Activated T-helper 1 cell treated with anti-CD3 and anti-CD28 coated beads, Interleukin-2, amount 50 U/mL, for 16 hours (primary cell): ENCODE data around the gene PNLIPRP1.

Experiments
- DNase-seq, 2 donors: peaks; one replicate each; pipeline ENCODE4 v3.0.0-alpha.2; 2020; ENCODE audit warnings: low read depth in 1 of 2, low spot score in 1 of 2

Gene PNLIPRP1

DNA sequence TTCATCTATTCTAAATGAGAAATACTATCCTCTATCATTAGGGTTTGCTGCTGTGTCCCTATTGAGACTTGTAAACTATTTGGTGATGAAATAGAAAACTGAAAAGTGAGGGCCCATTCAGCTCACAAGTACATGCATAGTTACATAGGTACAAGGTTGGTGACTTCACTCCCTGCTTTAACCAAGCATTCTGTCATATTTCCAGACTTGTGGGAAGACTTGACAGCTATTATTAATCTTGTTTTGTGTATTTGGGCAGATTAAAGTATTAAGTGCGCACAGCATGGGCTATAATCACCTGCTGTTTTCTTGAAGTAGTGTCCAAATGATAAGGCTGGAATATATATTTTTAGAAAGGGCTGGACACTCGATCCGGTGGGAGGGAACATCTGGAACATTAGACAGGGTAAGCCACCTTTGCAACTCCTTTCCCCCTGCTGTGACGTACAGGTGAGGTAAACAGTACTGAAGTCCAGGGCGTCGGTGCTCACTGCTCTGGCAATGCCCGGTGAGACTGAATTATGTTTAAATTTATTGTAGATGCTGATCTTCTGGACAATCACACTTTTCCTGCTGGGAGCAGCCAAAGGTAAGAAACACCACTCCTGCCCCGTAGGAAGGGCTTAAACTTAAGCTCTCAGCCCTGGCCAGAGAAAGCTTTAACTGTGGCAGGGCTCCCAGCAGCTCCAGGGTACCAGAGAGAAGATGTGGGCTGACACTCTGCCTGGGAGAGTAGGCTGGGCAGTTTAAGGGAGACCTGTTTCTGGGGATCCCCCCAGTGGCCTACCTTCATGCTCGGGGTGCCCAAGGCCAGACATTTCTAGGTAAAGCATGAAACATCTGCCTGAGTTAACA, at the start of gene PNLIPRP1:
Gene PNLIPRP1 (plus strand): TSS at position 370 of the 855 bp plus-strand sequence. CDS start 171 bp downstream, at position 541.
- no peak for DNase-seq

DNA sequence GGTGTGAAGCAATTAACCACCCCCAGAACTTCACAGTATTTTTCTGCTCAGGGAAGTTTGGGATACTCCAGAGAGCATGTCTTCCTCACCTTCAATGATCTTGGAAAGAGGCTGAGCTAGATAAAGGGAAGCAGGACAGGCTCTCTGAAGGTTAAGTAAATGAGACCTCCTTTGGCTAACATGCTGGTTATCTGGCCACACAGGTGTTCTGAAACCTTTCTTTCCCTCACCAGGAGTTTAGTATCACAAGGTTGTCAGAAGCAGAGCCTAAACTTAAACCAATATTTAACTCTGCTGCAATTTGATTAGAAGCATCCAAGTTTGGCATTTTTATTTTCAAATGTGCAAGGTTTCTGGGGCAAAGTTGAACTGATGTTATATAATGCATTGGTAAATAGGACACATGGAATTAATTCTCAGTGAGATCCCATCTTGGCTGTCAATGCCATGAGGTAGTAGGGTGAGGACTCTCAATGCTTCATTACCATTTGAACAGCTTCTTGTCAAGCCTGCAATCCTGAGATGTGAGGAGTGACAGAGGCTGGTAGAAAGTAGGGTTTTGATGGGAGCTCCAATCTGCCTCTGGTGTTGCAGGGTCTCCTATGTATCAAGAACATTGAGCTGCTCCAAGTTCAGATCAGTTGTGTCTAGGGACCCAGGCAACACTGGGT, 48.6 kb upstream of the PNLIPRP1 start:
- DNase-seq = no peak

DNA sequence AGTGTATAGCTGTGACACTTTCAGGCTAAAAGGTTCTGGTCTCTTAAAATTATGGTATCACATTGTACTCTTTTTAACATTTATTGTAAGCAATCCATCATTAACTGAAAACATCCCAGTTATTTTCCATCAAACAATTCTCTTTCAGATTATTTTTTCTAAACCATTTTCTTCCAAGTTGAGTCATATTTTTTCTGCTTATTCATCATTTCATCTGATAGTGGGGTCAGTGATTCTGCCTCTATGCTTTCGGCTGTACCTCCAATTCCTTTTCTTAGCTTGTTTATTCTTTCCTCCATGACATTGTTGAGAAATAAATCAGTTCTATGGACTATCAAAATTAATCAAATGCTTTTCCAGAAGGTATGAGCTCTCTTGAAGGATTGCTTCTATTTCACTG, 45.6 kb upstream of the PNLIPRP1 start:
- DNase-seq = no peak

DNA sequence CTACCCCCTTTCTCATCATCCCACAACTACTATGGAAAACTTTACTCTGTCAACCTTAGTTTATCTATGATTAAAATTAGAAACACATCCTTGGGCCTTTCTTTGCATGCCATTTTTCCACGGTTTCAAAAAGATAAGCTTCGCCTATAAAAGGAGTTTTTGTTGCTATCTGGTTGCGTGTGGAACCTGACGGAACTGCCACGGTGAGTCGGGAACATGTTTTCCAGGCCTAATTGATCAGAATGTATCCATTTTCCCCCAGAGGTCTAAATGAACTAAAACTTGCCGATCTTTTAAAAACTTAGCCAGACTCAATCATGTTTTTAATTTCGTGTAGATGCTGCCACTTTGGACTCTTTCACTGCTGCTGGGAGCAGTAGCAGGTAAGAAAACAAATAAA, 45.0 kb upstream of the PNLIPRP1 start, which contains the start of gene PNLIP:
Gene PNLIP (plus strand): TSS at position 176 of the 400 bp plus-strand sequence. CDS start 162 bp downstream, at position 338.
- DNase-seq = no peak

DNA sequence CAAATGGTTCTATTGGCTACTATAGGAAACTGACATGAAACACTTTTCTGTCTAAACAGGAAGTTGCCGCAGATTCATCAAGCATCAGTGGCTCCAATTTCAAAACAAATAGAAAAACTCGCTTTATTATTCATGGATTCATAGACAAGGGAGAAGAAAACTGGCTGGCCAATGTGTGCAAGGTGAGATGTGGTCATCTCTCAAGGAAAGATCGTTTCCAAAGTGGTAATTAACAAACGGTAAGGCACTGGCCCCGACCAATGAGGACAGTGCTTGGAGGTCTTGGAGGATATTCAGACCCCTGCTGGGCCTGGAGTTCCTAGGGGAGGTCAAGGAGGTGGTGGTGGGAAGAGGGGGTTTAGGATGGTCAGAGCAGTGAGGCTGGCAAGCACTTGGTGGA, 42.5 kb upstream of the PNLIPRP1 start:
- no peak for DNase-seq

DNA sequence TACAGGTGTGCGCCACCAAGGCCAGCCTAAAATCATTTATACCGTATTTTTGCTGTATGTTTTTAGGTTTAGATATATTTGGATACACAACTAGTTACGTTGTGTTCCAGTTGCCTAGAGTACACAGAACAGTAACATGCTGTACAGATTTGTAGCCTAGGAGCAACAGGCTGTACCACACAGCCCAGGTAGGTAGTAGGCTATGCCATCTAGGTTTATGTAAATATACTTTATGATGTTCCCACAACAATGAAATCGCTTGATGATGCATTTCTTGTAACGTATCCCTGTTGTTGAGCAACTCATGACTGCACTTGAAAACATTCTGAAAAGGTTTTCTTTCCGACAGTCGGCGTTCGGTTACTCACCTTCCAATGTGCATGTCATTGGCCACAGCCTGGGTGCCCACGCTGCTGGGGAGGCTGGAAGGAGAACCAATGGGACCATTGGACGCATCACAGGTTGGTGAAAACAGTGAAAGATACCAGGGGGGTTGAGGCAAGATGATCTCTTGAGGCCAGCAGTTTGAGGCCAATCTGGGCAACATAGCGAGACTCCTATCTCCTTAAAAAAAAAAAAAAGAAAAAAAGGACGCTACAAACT, 37.3 kb upstream of the PNLIPRP1 start:
- DNase-seq = no peak

DNA sequence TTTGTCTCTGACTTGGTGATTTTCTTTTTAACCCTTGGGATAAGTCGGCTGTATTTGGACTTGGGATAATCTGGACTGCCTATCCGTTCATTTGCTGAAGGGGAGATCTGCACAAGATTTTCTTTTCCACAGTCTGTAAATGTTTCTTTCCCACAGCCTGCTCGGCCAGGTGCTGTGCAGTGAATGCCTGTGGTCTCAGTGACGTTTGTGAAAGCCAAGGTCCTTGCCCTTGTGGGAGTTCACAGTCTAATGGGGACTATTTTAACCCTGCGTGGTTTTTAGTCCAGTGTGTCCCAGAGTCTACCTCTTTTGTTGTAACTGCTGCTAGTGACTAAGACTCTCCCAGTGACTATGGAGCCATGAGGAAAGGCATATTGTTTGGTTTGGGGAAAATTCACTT, 36.1 kb upstream of the PNLIPRP1 start:
- no peak for DNase-seq

- DNase-seq = no peak
These were observed 34.9 kb upstream of the PNLIPRP1 start for GRCh38 chr10:116555880-116556279.

GRCh38 chr10:116557305-116557880, 33.4 kb upstream of the PNLIPRP1 start:
- no peak for DNase-seq

DNA sequence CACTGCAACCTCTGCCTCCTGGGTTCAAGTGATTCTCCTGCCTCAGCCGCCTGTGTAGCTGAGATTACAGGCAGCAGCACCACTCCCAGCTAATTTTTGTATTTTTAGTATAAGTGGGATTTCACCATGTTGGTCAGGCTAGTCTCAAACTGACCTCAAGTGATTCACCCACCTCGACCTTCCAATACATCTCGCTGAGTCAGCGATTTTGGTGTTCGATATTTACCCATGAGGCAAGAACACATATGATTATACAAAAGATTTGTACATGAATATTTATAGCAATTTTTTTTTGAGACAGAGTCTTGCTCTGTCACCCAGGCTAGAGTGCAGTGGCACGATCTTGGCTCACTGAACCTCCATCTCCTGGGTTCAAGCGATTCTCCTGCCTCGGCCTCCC, 25.2 kb upstream of the PNLIPRP1 start:
- no peak for DNase-seq

DNA sequence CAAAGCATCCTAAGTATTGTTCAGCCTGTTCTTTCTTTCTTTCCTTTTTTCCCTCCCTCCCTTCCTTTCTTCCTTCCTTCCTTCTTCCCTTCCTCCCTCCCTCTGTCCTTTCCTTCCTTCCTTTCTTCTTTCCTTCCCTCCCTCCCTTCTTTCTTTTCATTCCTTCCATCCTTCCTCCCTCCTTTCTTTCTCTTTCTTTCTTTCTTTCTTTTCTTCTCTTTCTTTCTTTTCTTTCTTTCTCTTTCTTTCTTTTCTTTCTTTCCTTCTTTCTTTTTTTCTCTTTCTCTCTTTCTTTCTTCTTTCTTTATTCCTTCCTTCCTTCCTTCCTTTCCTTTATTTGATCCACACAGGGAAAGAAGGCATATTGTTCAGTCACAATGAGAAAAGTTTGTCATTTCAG, 23.8 kb upstream of the PNLIPRP1 start:
- no peak for DNase-seq

DNA sequence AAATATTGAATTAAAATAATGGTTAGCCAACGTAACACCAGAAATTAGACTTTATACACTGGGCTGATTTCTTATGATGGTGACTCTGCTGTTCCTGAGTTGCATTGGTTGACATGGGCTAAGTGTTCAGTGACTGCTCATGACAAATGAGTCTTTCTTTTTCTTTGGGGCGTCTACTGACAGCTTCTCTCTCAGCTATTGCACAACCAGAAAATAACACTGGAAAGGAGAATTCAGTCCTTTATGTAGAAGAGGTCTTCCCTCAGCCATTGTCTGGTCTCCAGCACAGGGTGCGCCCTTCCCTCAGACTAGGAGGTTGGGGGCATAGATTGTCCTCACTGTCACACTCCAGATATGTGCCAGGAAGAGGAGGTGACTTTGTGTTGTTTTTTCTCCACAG, 23.4 kb upstream of the PNLIPRP1 start:
- DNase-seq = no peak

GRCh38 chr10:116574797-116575196, 16.0 kb upstream of the PNLIPRP1 start:
- DNase-seq = no peak

DNA sequence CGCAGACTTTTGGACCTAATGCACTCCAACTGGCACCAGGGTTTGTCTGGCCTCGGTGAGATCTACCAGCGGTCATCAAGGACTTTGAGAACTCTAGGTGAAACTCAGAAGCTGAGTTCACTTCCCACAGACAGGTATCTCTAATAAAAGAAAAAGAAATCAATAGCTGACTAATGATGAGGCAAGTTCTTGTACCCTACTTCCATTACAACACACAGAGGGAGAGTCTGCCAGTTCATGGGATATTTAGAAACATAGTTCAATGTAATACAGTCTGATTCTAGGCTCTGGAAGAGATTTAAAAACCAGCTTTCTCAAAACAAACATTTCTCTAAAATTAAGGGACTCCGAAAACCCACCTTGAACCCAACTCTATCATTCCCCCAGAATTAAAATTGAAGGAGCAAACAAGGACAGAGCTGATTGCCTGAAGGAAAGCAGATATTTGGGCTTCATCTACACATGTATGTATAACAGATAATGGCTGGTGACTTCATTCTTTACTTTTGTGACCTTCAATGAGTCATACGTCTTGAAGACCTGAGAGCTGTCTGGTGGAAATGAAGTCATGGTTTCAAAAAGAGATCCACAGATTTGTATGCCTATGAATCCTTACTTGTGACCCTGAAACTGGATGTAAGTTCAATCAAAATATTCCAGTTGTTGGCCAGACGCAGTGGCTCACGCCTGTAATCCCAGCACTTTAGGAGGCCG, 2.7 kb upstream of the PNLIPRP1 start:
- no peak for DNase-seq

DNA sequence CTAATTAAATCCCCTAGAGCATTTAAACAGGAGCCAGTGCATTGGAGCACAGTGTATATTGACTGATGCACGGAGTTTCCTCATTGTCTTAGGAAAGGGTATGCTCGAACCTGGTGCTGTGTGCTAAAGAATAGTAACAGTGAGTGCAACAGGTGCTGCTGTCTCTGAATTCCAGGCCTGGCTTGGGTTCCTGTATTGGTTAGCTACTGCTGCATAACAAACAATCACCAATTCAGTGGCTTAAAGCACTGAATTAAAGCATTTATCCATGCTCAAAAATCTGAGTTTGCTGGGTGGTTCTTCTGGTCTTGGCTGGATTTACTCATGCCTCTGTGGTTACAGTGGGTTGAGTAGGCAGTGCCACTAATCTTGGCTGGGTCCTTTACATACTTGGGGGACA, 1.8 kb upstream of the PNLIPRP1 start:
- no peak for DNase-seq

DNA sequence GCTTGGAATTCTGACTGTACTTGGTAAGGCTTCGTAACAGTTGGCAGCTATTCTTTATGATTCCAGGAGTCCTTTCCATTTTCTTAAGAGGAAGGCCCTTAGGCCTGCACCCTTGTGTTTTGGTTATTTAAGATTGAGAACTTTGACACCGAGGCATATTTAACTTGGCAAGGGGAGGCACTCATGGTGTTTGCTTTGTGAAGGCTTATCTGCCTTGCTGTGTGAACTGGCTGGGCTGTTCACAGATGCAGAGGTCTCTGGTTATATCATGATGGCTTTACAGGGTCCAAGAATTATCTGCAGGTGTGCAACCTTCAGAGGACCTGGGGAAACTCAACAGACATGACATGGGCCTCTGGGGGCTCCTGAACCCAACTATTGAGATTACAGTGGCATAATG, 833 bp upstream of the PNLIPRP1 start:
- no peak for DNase-seq

GRCh38 chr10:116593139-116593740, 2.5 kb downstream of the PNLIPRP1 start:
- no peak for DNase-seq

DNA sequence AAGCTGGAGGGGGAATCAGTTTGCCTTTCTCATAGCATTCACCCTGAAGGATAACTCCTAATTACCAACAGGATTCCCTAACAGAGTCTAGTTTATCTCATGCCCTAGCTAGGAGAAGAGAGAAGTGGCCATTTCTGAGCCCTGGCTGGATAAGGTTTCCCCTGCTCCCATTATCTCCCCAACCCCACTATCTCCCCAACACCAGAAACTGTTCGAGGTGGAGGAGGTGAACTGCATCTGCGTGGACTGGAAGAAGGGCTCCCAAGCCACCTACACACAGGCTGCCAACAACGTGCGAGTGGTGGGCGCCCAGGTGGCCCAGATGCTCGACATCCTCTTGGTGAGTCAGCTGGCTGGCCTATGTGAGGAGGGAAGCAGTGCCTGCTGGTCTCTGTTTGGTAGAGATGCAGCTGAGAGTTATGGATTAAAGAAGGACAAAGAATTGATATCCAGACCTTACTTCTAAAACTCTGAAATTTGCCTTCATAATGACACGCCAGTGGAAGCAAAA, 3.8 kb downstream of the PNLIPRP1 start:
- no peak for DNase-seq

- no peak for DNase-seq
These were observed 5.3 kb downstream of the PNLIPRP1 start for GRCh38 chr10:116596062-116596461.

- DNase-seq = no peak
These were observed 6.8 kb downstream of the PNLIPRP1 start for GRCh38 chr10:116597543-116597942.
